Naive thymus-derived CD8-positive, alpha-beta T cell (primary cell): ENCODE data around the gene ITSN1. TPM values are rescaled to one million over a fixed set of nuclear protein-coding genes. Genes with fewer than 3 reads are reported as not detected.

ENCODE experiments used
- ATAC-seq, 2 donors: fragments of 150-1000 bp; cut with Tn5 transposase in 1 of 2; sonication (Bioruptor Pico), chemical (Tn5 transposase) in 1 of 2; 1 replicate in 1 of 2; 2 replicates in 1 of 2; pipeline ENCODE4 v1.10.0; 2021; ENCODE audit warnings: mild to moderate bottlenecking in 2 of 2, moderate library complexity in 2 of 2
- POLR2A ChIA-PET: fragments of 350-600 bp; sonication (Branson Sonifier 250); formaldehyde crosslinking; loops from one replicate; lab custom pipeline; 2021; ENCODE audit warnings: antibody characterized with exemption; lab: Charles Lee
- DNase-seq, 10 donors: peaks; one replicate each; pipeline versions ENCODE4 v3.0.0 to v3.0.0-alpha.2; 2020 to 2022
- H3K27ac Mint-ChIP-seq, 10 donors: one replicate each; pipeline ENCODE4 v1.8.0; 2020 to 2022; ENCODE audit warnings: mild to moderate bottlenecking in 10 of 10, mixed read lengths in 10 of 10, moderate library complexity in 4 of 10, inconsistent platforms in 1 of 10
- H3K27me3 Mint-ChIP-seq, 5 donors: one replicate each; pipeline ENCODE4 v1.8.0; 2021 to 2022; ENCODE audit warnings: mixed read lengths in 5 of 5
- H3K36me3 Mint-ChIP-seq, 3 donors: one replicate each; pipeline ENCODE4 v1.8.0; 2020 to 2022; ENCODE audit warnings: mixed read lengths in 3 of 3, mild to moderate bottlenecking in 2 of 3, inconsistent platforms in 1 of 3
- H3K4me1 Mint-ChIP-seq, 4 donors: one replicate each; pipeline ENCODE4 v1.8.0; 2021 to 2022; ENCODE audit warnings: mixed read lengths in 4 of 4
- H3K4me3 Mint-ChIP-seq, 10 donors: one replicate each; pipeline ENCODE4 v1.8.0; 2020 to 2022; ENCODE audit warnings: mild to moderate bottlenecking in 10 of 10, mixed read lengths in 10 of 10, moderate library complexity in 6 of 10, inconsistent platforms in 1 of 10
- H3K9me3 Mint-ChIP-seq, 9 donors: one replicate each; pipeline ENCODE4 v1.8.0; 2020 to 2022; ENCODE audit warnings: mixed read lengths in 9 of 9, mild to moderate bottlenecking in 3 of 9, inconsistent platforms in 1 of 9, moderate library complexity in 1 of 9
- polyA plus RNA-seq, 3 donors: library from polyadenylated mRNA; unstranded; fragments of 300-500 nt; fragmentation: Illumina TruSeq; gene quantifications; one replicate each; pipeline ENCODE4 v1.2.3, GENCODE V29; 2021
- total RNA-seq, 8 experiments: library from RNA in 2 of 8; stranded (reverse) in 2 of 8; gene quantifications; one replicate each; pipeline ENCODE4 v1.2.3 and lab custom pipeline; 2021 to 2026

ITSN1 gene
- total and polyA plus RNA-seq, 5 experiments from 2014 or later, result 0.15 to 4.3 (median 0.88) TPM

DNA sequence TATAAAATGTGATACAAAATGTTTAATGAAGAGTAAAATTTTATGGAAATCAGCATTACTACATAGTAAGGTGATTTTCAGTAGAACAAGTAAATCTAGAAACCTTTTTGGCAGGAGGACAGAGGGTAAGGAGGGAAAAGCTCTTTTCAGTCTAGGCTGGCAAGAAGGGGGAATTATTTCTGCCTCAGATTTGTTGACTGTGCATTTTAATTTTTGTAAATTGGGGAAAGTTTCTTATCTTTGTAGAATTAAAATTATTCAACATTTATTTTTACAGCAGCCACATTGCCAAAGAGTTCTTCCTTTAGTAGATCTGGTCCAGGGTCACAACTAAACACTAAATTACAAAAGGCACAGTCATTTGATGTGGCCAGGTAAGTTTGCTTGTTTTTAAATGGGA lies 109.2 kb downstream of the ITSN1 start:
- POLR2A ChIA-PET, result no interaction called here
- no peak overlapping the region for H3K4me3 Mint-ChIP-seq
- peaks cover 0 to 14% (median 1%) of the 10 kb centered on the region in 3 donors for H3K36me3 Mint-ChIP-seq
- no peak overlapping the region for H3K27ac Mint-ChIP-seq
- H3K4me1 Mint-ChIP-seq, result no peaks in the 10 kb centered on the region
- H3K27me3 Mint-ChIP-seq, result no peaks in the 10 kb centered on the region
- DNase-seq (no peak), ATAC-seq (no peak)
- H3K9me3 Mint-ChIP-seq, result peaks cover 0 to 17% (median 11%) of the 10 kb centered on the region in 9 donors

GRCh38 chr21:33752260-33752659 lies 110.0 kb downstream of the ITSN1 start:
- Mint-ChIP-seq H3K27me3 (no peaks in the 10 kb centered on the region), H3K36me3 (peaks cover 0 to 8% (median 0%) of the 10 kb centered on the region in 3 donors), H3K4me1 (no peaks in the 10 kb centered on the region), H3K9me3 (peaks cover 0 to 9% (median 6%) of the 10 kb centered on the region in 9 donors), H3K27ac (no peak overlapping the region), H3K4me3 (no peak overlapping the region)
- no peak for DNase-seq
- POLR2A ChIA-PET, result no interaction called here
- ATAC-seq, result no peak

DNA sequence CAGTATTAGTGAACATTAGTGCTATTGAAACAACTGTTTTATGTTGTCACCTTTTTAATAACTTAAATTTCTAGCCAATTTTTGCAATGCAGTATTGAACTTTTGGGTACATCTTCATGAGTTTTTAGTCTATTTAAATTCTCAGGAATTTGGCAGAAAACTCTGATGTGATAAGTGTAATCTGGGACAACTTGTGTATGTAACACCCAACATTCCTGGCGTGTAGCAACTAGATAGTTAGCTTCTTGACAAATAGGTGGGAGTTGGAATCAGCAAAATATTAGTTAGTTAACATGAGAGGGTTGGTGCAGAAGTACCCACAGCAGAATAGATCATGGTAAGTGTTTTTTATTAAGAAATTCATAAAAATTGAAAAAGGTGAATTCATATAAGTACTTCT lies 111.6 kb downstream of the ITSN1 start:
- Mint-ChIP-seq H3K36me3 (no peaks in the 10 kb centered on the region), H3K9me3 (no peaks in the 10 kb centered on the region), H3K27ac (no peak overlapping the region), H3K4me1 (no peaks in the 10 kb centered on the region), H3K4me3 (no peak overlapping the region), H3K27me3 (no peaks in the 10 kb centered on the region)
- ATAC-seq (no peak), DNase-seq (no peak)
- POLR2A ChIA-PET, result no interaction called here

GRCh38 chr21:33754481-33754880 lies 112.2 kb downstream of the ITSN1 start:
- Mint-ChIP-seq H3K27ac (no peak overlapping the region), H3K4me1 (no peaks in the 10 kb centered on the region), H3K9me3 (no peaks in the 10 kb centered on the region), H3K27me3 (no peaks in the 10 kb centered on the region), H3K4me3 (no peak overlapping the region), H3K36me3 (no peaks in the 10 kb centered on the region)
- DNase-seq (no peak), ATAC-seq (no peak)
- POLR2A ChIA-PET, result no interaction called here

- H3K4me1 Mint-ChIP-seq, result no peaks in the 10 kb centered on the region
- no peaks in the 10 kb centered on the region for H3K27me3 Mint-ChIP-seq
- no peak overlapping the region for H3K4me3 Mint-ChIP-seq
- no peaks in the 10 kb centered on the region for H3K36me3 Mint-ChIP-seq
- ATAC-seq (no peak), DNase-seq (no peak)
- H3K27ac Mint-ChIP-seq, result no peak overlapping the region
- no peaks in the 10 kb centered on the region for H3K9me3 Mint-ChIP-seq
- POLR2A ChIA-PET, result no interaction called here
Measured at GRCh38 chr21:33755354-33755753, 113.1 kb downstream of the ITSN1 start.

DNA sequence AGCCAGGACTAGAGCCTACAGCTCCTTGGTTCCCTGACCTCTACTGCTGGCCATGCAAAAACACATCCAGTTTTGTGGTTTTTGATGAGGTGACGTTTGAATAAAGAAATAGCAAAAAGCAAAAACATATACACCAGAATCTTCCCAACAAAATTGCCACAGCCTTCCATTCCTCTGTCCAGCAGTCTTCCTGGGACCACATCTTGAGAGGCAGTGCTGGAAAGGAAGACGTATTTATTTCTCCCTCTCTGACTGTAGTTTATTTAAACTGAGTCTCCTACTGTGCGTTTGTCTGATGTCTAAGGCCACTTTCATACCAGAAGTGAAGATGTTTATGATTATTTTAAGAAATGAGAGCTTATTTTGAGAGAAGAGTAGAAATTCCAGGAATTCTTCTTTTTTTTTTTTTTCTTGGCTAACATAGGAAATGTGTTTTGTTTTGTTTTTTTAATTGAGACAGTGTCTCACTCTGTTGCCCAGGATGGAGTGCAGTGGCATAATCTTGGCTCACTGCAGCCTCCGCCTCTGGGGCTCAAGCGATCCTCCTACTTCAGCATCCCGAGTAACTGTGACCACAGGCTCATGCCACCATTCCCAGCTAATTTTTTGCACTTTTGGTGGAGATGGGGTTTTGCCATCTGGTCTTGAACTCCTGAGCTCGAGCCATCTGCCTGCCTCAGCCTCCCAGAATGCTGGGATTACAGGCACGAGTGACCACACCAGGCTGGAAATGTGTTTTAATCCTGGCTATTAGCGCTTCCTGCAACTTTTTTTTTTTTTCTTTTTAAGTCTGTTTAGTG lies 118.5 kb downstream of the ITSN1 start:
- H3K27me3 Mint-ChIP-seq, result no peaks in the 10 kb centered on the region
- H3K27ac Mint-ChIP-seq, result no peak overlapping the region
- no peaks in the 10 kb centered on the region for H3K4me1 Mint-ChIP-seq
- POLR2A ChIA-PET, result no interaction called here
- no peak for ATAC-seq
- H3K9me3 Mint-ChIP-seq, result no peaks in the 10 kb centered on the region
- H3K4me3 Mint-ChIP-seq, result no peak overlapping the region
- DNase-seq, result no peak
- H3K36me3 Mint-ChIP-seq, result peaks cover 0 to 9% (median 0%) of the 10 kb centered on the region in 3 donors

GRCh38 chr21:33761441-33762036 lies 119.2 kb downstream of the ITSN1 start:
- no peak for DNase-seq
- no peak for ATAC-seq
- Mint-ChIP-seq H3K4me3 (no peak overlapping the region), H3K4me1 (no peaks in the 10 kb centered on the region), H3K36me3 (peaks cover 0 to 14% (median 3%) of the 10 kb centered on the region in 3 donors), H3K27me3 (no peaks in the 10 kb centered on the region), H3K9me3 (no peaks in the 10 kb centered on the region), H3K27ac (no peak overlapping the region)
- POLR2A ChIA-PET, result no interaction called here

- H3K4me3 Mint-ChIP-seq, result no peak overlapping the region
- ATAC-seq (no peak), DNase-seq (no peak)
- H3K27me3 Mint-ChIP-seq, result no peaks in the 10 kb centered on the region
- H3K9me3 Mint-ChIP-seq, result no peaks in the 10 kb centered on the region
- no peak overlapping the region for H3K27ac Mint-ChIP-seq
- peaks cover 0 to 15% (median 4%) of the 10 kb centered on the region in 3 donors for H3K36me3 Mint-ChIP-seq
- no peaks in the 10 kb centered on the region for H3K4me1 Mint-ChIP-seq
- POLR2A ChIA-PET, result no interaction called here
Measured at GRCh38 chr21:33762803-33763581, 120.7 kb downstream of the ITSN1 start.

DNA sequence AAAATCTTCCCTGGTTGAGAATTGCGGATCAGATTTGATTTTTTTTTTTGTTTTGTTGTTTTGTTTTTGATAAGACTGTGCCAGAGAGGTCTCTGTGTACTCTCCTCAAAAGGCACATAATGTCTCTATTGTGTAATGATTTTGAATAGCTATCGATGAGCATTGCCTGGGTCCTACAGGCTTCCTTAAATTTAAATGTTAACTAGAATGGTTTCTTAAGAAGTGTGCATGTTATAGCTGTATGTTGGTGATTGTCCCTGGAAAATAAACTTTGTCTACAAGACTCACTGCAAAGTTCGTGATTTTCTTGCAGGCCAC lies 121.2 kb downstream of the ITSN1 start:
- Mint-ChIP-seq H3K36me3 (peaks cover 0 to 15% (median 4%) of the 10 kb centered on the region in 3 donors), H3K27ac (no peak overlapping the region), H3K9me3 (no peaks in the 10 kb centered on the region), H3K27me3 (no peaks in the 10 kb centered on the region), H3K4me3 (no peak overlapping the region), H3K4me1 (no peaks in the 10 kb centered on the region)
- DNase-seq, result no peak
- ATAC-seq, result no peak
- POLR2A ChIA-PET, result no interaction called here

- H3K4me1 Mint-ChIP-seq, result peaks cover 0 to 2% (median 0%) of the 10 kb centered on the region in 4 donors
- H3K27me3 Mint-ChIP-seq, result no peaks in the 10 kb centered on the region
- no peak for DNase-seq
- H3K36me3 Mint-ChIP-seq, result peaks cover 8 to 22% (median 13%) of the 10 kb centered on the region in 3 donors
- H3K27ac Mint-ChIP-seq, result no peak overlapping the region
- no peak for ATAC-seq
- no peak overlapping the region for H3K4me3 Mint-ChIP-seq
- POLR2A ChIA-PET, result no interaction called here
- H3K9me3 Mint-ChIP-seq, result no peaks in the 10 kb centered on the region
Measured at GRCh38 chr21:33767236-33767635, 124.9 kb downstream of the ITSN1 start.

- Mint-ChIP-seq H3K4me1 (peaks cover 0 to 2% (median 0%) of the 10 kb centered on the region in 4 donors), H3K9me3 (no peaks in the 10 kb centered on the region), H3K4me3 (no peak overlapping the region), H3K36me3 (peaks cover 12 to 18% (median 15%) of the 10 kb centered on the region in 3 donors), H3K27ac (no peak overlapping the region), H3K27me3 (no peaks in the 10 kb centered on the region)
- no peak for ATAC-seq
- POLR2A ChIA-PET, result no interaction called here
- DNase-seq, result no peak
Measured at GRCh38 chr21:33767960-33768359, 125.7 kb downstream of the ITSN1 start.

DNA sequence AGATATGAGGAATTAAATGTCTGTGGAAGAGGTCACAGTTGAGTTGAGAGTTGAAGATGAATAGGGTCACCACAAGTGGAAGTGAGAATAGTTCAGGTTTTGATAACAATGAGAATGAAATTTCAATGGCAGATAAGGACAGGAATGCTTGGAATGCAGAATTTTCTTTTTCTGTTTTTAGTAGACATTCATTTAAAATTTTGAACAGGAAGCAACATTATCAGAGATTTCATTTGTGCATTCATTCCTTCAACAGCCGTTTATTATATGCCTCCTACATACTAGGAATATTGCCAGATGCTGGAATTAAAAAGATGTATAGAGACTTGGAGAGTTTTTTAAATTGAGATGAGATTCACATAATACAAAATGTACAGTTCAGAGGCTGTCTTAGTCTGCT lies 126.8 kb downstream of the ITSN1 start:
- POLR2A ChIA-PET, result no interaction called here
- H3K9me3 Mint-ChIP-seq, result no peaks in the 10 kb centered on the region
- no peak overlapping the region for H3K27ac Mint-ChIP-seq
- H3K36me3 Mint-ChIP-seq, result peaks cover 12 to 15% (median 13%) of the 10 kb centered on the region in 3 donors
- DNase-seq (no peak), ATAC-seq (no peak)
- no peaks in the 10 kb centered on the region for H3K27me3 Mint-ChIP-seq
- H3K4me1 Mint-ChIP-seq, result peaks cover 0 to 2% (median 0%) of the 10 kb centered on the region in 4 donors
- no peak overlapping the region for H3K4me3 Mint-ChIP-seq

DNA sequence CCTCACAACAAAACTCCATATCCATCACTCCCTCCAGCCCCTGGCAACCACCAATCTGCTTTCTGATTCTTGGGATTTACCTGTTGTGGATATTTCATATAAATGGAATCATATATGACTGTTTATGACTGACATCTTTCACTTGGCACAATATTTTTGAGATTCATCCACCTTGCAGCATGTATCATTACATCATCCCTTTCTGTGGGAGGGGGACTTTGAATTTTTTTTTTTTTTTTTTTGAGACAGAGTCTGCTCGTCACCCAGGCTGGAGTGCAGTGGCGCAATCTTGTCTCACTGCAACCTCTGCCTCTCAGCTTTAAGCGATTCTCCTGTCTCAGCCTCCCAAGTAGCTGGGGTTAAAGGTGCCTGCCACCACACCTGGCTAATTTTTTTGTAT lies 128.2 kb downstream of the ITSN1 start:
- Mint-ChIP-seq H3K27ac (no peak overlapping the region), H3K9me3 (no peaks in the 10 kb centered on the region), H3K36me3 (peaks cover 12 to 15% (median 13%) of the 10 kb centered on the region in 3 donors), H3K27me3 (no peaks in the 10 kb centered on the region), H3K4me1 (peaks cover 0 to 2% (median 0%) of the 10 kb centered on the region in 4 donors), H3K4me3 (no peak overlapping the region)
- POLR2A ChIA-PET, result no interaction called here
- DNase-seq, result no peak
- ATAC-seq, result no peak
